ENCODE data around the gene SPRED2.

- no peak for TF ChIP-seq REST (IDR thresholded peaks at IDR 0.05; ENCODE audit: insufficient replicate concordance, low read depth)
- no peak for TF ChIP-seq CTCF (IDR thresholded peaks at IDR 0.05; ENCODE audit: insufficient read depth, low read length)
- TF ChIP-seq GABPA (IDR thresholded peaks at IDR 0.05; ENCODE audit: low read depth), result no peak
Measured at GRCh38 chr2:65415091-65415490, 17.3 kb downstream of the SPRED2 start.
